AG04449 (cell line): ENCODE measurements around the gene CDC42EP3.

Source experiments
- CTCF ChIA-PET: fragments of 350-600 bp; formaldehyde crosslinking; extraction: SDS; loops from one replicate; lab custom pipeline; 2021; ENCODE audit warnings: antibody characterized with exemption; lab: Yijun Ruan, JAX
- POLR2A ChIA-PET: fragments of 400-600, 350-600 bp; formaldehyde crosslinking; extraction: SDS; loops from one replicate; lab custom pipeline; 2020; ENCODE audit warnings: antibody characterized with exemption, inconsistent platforms; lab: Yijun Ruan, JAX
- DNase-seq: peaks from one replicate; pipeline ENCODE4 v3.0.0-alpha.2; 2010; ENCODE audit warnings: low read depth, low spot score
- H3K4me3 ChIP-seq: 2 replicates; pipeline ENCODE4 v1.5.1; 2011; ENCODE audit warnings: low read depth, mild to moderate bottlenecking, control low read depth, low read length
- CTCF ChIP-seq: IDR thresholded peaks from one replicate; pipeline ENCODE4 v1.5.1; 2011; ENCODE audit warnings: mild to moderate bottlenecking, moderate library complexity, low read length, control low read depth, inconsistent platforms; ENCODE audit not compliant: insufficient read depth; ENCODE audit errors: missing control alignments

The CDC42EP3 gene

DNA sequence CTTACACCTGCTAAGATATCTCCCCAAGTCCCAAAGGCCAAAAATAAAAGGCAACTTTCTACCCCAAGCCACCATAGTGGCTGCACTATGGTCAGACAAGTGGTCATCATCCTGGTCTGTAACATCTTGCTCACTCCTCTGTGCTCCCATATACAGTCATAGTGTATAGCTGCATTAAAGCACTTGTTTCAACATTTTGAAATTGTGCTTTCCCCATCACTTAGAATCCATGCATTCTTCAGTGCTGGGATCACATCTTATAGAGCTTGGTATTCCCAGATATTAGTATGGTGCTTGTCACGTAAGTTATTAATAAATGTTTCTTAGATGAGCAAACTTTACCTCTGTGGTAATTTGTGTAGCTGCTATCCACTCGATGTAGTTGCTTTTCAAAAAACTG, 40.4 kb upstream of the CDC42EP3 start:
- CTCF ChIA-PET, result interaction anchor here (0.7 to 2.5 kb wide), 6 partner anchors 12 to 166 kb away, joined by 3 to 10 read pairs (median 3); no protein-coding TSS in a partner anchor
- DNase-seq, result peak; percentile 87
- TF ChIP-seq CTCF, result no peak
- POLR2A ChIA-PET, result interaction anchor here (0.7 to 3.2 kb wide), 15 partner anchors 13 to 120 kb away, joined by 3 to 25 read pairs (median 5); partner anchors contain the start of gene CDC42EP3
- no peak overlapping the region for H3K4me3 ChIP-seq

DNA sequence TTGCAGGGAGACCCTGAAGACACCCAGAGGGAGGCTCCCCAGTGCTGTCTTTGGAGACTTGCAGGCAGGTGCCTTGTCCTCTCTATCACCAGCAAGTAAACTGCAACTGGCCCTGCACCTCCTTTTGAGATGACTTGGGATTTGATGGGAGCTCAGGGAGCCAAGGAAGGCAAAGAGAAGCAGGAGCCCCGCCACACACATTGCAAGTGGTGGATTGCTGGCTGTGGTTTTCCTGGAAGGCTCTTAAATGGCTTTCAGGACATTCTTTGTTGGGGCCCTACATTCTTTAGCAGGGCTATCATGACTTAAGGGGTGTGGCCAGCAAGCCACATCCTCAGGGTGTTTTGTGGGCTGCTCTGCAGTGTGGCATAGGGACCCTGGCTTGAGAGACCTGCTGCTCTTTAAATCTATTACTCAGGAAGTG, 39.9 kb upstream of the CDC42EP3 start:
- CTCF ChIA-PET, result interaction anchor here (0.7 to 2.5 kb wide), 4 partner anchors 12 to 166 kb away, joined by 3 to 10 read pairs (median 3); no protein-coding TSS in a partner anchor
- POLR2A ChIA-PET, result interaction anchor here (0.7 to 3.2 kb wide), 16 partner anchors 12 to 121 kb away, joined by 3 to 25 read pairs (median 5); partner anchors contain the start of gene CDC42EP3
- no peak for TF ChIP-seq CTCF
- no peak overlapping the region for H3K4me3 ChIP-seq
- peak; percentile 86 for DNase-seq

DNA sequence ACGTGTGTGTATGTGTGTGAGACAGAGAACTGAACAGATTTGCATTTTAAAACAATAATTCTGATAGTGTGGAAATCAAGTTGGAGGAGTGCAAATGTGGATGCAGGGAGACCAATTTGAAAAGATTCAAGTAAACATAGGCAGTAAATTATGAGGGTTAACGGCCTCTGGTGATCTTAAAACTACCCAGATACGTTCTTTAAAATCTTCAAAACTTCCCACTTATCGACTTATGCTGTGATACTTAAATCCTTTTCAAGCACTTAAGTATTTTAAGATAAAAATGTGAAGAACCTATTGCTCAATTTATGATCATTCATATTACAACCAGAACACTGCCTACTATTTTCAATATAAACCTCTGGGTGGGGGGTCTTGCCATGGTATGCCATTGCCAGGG, 37.7 kb upstream of the CDC42EP3 start:
- no peak for DNase-seq
- ChIA-PET POLR2A (no interaction called here), CTCF (no interaction called here)
- no peak for TF ChIP-seq CTCF
- no peak overlapping the region for H3K4me3 ChIP-seq

GRCh38 chr2:37708146-37708545, 36.7 kb upstream of the CDC42EP3 start:
- no peak overlapping the region for H3K4me3 ChIP-seq
- TF ChIP-seq CTCF, result no peak
- DNase-seq, result no peak
- ChIA-PET POLR2A (no interaction called here), CTCF (no interaction called here)

- ChIA-PET CTCF (interaction anchor here (0.8 to 1.8 kb wide), 3 partner anchors 102 to 126 kb away, joined by 3 to 4 read pairs (median 3); no protein-coding TSS in a partner anchor), POLR2A (interaction anchor here (1.0 kb wide), 1 partner anchor 35 kb away, joined by 4 read pairs; no protein-coding TSS in a partner anchor)
- TF ChIP-seq CTCF, result no peak
- no peak overlapping the region for H3K4me3 ChIP-seq
- DNase-seq, result no peak
These were observed 36.0 kb upstream of the CDC42EP3 start for GRCh38 chr2:37707393-37707792.

- no peak for TF ChIP-seq CTCF
- H3K4me3 ChIP-seq, result no peak overlapping the region
- CTCF ChIA-PET, result interaction anchor here (0.7 to 1.8 kb wide), 4 partner anchors 17 to 127 kb away, joined by 3 to 4 read pairs (median 3); no protein-coding TSS in a partner anchor
These were observed 35.1 kb upstream of the CDC42EP3 start for GRCh38 chr2:37706334-37707183.

More at GRCh38 chr2:37706334-37707183, 35.1 kb upstream of the CDC42EP3 start:
- POLR2A ChIA-PET, result interaction anchor here (1.0 to 1.5 kb wide), 2 partner anchors 34 to 36 kb away, joined by 4 to 5 read pairs; partner anchors contain the start of gene CDC42EP3
- DNase-seq, result no peak
